Transverse colon (tissue), 4 donors: Measurements from ENCODE around the gene PACSIN1.

Source experiments
- CTCF ChIP-seq, 5 experiments: fragments of 200-600 bp in 3 of 5; fragments of 450-650 bp in 2 of 5; sonication (generic) in 3 of 5; IDR thresholded peaks; 1 replicate in 2 of 5; 2 replicates in 3 of 5; pipeline ENCODE4 v1.5.1; 2016 to 2017; ENCODE audit warnings: antibody characterized with exemption in 5 of 5, inconsistent platforms in 3 of 5, mild to moderate bottlenecking in 2 of 5, moderate library complexity in 1 of 5
- POLR2AphosphoS5 ChIP-seq, 3 donors: sonication (generic); formaldehyde crosslinking; IDR thresholded peaks; one replicate each; pipeline ENCODE4 v1.6.1; 2016; ENCODE audit warnings: antibody characterized with exemption in 3 of 3

- TF ChIP-seq POLR2AphosphoS5 (IDR thresholded peaks at IDR 0.05) (no peak), CTCF (IDR thresholded peaks at IDR 0.05) (peak in 1 of 5 experiments; percentile 46)
These were observed 63.9 kb downstream of the PACSIN1 start for GRCh38 chr6:34529665-34530327.
